Right lobe of liver (tissue), 6 donors: ENCODE results near the gene TMEM107. TPM values are rescaled to one million over a fixed set of nuclear protein-coding genes. Genes with fewer than 3 reads are reported as not detected.

Experiments
- ATAC-seq, 4 donors: fragments of 200-7000 bp; cut with Tn5 transposase; one replicate each; pipeline ENCODE4 v1.9.1; 2020; ENCODE audit warnings: mild to moderate bottlenecking in 4 of 4, moderate library complexity in 4 of 4
- DNase-seq, 3 donors: peaks; one replicate each; pipeline ENCODE4 v3.0.0-alpha.2; 2020
- H3K27ac ChIP-seq, 3 donors: fragments of 200-600 bp; one replicate each; pipeline ENCODE4 v1.8.0; 2022
- H3K27me3 ChIP-seq, 2 donors: fragments of 200-600 bp; one replicate each; pipeline ENCODE4 v1.8.0; 2022
- H3K36me3 ChIP-seq, 4 donors: fragments of 200-600 bp; sonication (generic) in 1 of 4; one replicate each; pipeline versions ENCODE4 v1.5.1 to v1.8.0; 2017 to 2022; ENCODE audit warnings: control low read depth in 1 of 4
- H3K4me1 ChIP-seq, 4 donors: fragments of 200-600 bp; sonication (generic) in 1 of 4; one replicate each; pipeline versions ENCODE4 v1.5.1 to v1.8.0; 2017 to 2022; ENCODE audit warnings: control low read depth in 1 of 4
- H3K4me3 ChIP-seq, 3 donors: fragments of 200-600 bp; one replicate each; pipeline ENCODE4 v1.8.0; 2022
- H3K9me3 ChIP-seq, 4 donors: fragments of 200-600 bp; sonication (generic) in 1 of 4; one replicate each; pipeline versions ENCODE4 v1.5.1 to v1.8.0; 2017 to 2022; ENCODE audit warnings: control low read depth in 1 of 4
- POLR2A ChIP-seq: fragments of 450-650 bp; IDR thresholded peaks from one replicate; pipeline ENCODE4 v1.6.1; 2017; ENCODE audit warnings: antibody characterized with exemption, mild to moderate bottlenecking
- WGBS: methylation state at CpG from one replicate; pipeline ENCODE4 v1.1.6; 2018; ENCODE audit warnings: low coverage, low lambda C conversion rate; ENCODE audit not compliant: insufficient coverage; ENCODE audit errors: missing lambda C conversion rate; 5-methylcytosine and 5-hydroxymethylcytosine counted together
- intact Hi-C, 2 donors: fragments of 100-400 bp; cut with DNase I; formaldehyde crosslinking; loops; one replicate each; pipeline versions ENCODE4 v1.11.2 to v1.14.1; 2022
- total RNA-seq, 6 experiments: library from RNA; depleted of rRNA in 2 of 6; stranded (reverse); fragments of >200 nt in 2 of 6; fragmentation: NEBNext Ultra II Directional in 3 of 6; extraction: Animal tissue kit (Norgen Biotek cat#: 25700) in 3 of 6; gene quantifications; one replicate each; pipeline versions ENCODE4 v1.1.0 to v1.2.4, GENCODE V29; 2016 to 2023
- TF ChIP-seq, protein P1 (sequence below), 4 donors: fragments of 200-600 bp in 3 of 4; fragments of 450-650 bp in 1 of 4; IDR thresholded peaks; one replicate each; pipeline versions ENCODE4 v1.5.1 to v1.8.0; 2016 to 2022; ENCODE audit warnings: antibody characterized with exemption in 4 of 4, mild to moderate bottlenecking in 2 of 4
- donor health status: DM: no; HTN: yes; CAD: no.
- donor health status: DM: no; HTN: no; CAD: no.
- donor health status: DM: no; HTN: no; CAD: no.
- donor health status: DM: no; HTN: yes; CAD: no.
- donor health status: DM: no; HTN: yes; CAD: no.

The TMEM107 gene
- total RNA-seq, 6 experiments from 2014 or later, result 2.3 to 5.0 (median 3.4) TPM

DNA sequence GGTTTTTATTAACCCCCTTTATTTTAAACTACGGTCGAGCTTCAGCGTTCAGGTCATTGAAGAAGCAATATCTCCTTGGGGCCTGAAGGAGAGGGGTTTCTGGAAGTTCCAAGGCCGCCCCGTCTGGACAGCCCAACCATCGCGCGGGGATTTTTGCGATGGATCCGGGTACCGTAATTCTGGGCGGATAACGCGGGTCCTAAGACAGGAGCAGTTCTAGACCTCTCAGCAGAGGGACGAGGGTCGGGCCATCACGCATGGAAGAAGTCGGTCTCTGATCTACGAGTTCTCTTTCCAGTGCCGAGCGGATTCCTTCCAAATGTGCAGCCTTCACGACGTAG lies 10.2 kb upstream of the TMEM107 start:
- H3K27me3 ChIP-seq, result no peaks in the 10 kb centered on the region
- no peak for DNase-seq
- no peak for ATAC-seq
- no peaks in the 10 kb centered on the region for H3K36me3 ChIP-seq
- peaks cover 0 to 20% (median 3%) of the 10 kb centered on the region in 4 donors for H3K4me1 ChIP-seq
- H3K27ac ChIP-seq, result peak overlapping the region; percentile 54 to 92 (median 77)
- WGBS, result 0% methylated on average over 9 of the region's 23 CpGs
- intact Hi-C loops, result no loop called here
- peak overlapping the region; percentile 64 to 72 (median 71) for H3K4me3 ChIP-seq
- TF ChIP-seq, protein P1, sequence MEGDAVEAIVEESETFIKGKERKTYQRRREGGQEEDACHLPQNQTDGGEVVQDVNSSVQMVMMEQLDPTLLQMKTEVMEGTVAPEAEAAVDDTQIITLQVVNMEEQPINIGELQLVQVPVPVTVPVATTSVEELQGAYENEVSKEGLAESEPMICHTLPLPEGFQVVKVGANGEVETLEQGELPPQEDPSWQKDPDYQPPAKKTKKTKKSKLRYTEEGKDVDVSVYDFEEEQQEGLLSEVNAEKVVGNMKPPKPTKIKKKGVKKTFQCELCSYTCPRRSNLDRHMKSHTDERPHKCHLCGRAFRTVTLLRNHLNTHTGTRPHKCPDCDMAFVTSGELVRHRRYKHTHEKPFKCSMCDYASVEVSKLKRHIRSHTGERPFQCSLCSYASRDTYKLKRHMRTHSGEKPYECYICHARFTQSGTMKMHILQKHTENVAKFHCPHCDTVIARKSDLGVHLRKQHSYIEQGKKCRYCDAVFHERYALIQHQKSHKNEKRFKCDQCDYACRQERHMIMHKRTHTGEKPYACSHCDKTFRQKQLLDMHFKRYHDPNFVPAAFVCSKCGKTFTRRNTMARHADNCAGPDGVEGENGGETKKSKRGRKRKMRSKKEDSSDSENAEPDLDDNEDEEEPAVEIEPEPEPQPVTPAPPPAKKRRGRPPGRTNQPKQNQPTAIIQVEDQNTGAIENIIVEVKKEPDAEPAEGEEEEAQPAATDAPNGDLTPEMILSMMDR (IDR thresholded peaks at IDR 0.05), result peak in 1 of 4 donors; percentile 37
- no peak for TF ChIP-seq POLR2A
- H3K9me3 ChIP-seq, result no peaks in the 10 kb centered on the region

DNA sequence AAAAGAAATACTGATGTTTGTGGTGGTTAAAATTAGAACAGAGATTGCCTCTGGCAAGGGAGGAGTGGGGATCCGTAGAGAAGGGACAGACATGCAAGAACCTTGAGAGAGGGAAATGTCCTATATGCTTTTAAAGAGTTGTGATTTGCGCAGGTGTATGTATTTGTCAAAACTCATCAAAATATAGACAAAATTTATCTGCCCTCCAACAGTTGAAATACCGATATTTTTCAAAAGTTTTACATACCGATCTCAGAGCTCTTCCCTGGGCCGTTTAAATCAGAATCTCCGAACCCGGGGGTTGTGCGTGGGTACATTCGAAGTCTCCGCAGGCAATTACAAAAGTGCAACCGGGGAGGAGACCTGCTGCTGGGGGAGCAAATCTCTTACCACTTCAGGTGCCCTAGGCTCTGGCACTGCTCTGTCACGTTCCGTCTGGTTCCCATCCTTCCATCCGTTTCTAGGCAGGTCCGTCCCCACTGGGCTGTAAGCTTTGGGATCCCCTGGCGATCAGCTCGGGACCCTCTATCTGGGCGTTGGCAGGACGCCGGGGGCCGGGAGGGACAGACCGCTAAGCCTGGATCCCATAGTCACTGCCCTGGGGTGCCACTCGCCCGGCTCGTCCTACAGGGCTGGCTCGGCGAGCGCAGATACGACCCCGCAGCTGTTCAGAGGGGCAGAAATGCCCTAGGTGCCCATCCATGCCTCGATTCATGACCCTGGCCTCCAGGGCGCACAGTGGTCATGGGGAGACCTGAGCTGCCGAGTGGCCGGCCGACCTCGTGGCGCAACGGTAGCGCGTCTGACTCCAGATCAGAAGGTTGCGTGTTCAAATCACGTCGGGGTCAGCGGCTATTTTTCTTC lies 9.6 kb upstream of the TMEM107 start:
- intact Hi-C loops, result no loop called here
- no peaks in the 10 kb centered on the region for H3K27me3 ChIP-seq

DNA sequence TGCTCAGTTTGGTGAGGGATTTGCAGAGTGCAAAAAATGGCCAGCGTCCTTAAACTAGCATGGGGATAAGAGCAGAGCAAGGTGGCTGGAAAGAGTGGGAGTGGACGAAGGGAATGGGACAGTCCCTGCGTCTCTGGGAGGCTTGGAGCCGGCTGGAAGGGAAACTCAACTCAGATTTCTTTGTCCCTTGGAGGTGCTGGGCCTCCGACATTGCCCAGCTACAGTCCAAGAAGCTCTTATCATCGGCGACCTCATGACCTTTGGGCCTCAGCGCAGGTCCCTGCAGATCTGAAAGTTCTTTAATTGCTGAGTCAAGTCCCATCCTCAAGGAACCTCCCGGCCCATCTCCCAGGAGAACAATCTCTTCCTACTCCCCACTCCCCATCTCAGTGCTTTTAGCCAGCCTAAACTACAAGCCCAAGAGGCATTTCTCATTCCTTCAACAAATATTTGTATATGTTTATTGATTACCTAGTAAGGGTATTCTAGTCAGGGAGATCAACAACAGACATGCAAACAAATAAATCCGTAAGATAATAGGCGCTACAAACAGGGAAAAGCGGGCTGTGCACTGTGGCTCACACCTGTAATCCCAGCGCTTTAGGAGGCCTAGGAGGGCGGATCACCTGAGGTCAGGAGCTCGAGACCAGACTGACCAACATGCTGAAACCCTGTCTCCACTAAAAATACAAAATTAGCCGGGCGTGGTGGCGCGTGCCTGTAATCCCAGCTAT lies 985 bp upstream of the TMEM107 start:
- H3K4me1 ChIP-seq, result peaks cover 0 to 24% (median 4%) of the 10 kb centered on the region in 4 donors
- WGBS, result 63% methylated on average over 15 of the region's 19 CpGs
- peak overlapping the region in 2 of 3 donors; percentile 61 to 71 for H3K4me3 ChIP-seq
- TF ChIP-seq, protein P1 (IDR thresholded peaks at IDR 0.05), result no peak
- TF ChIP-seq POLR2A, result no peak
- no peak for ATAC-seq
- H3K9me3 ChIP-seq, result no peaks in the 10 kb centered on the region
- intact Hi-C loops, result no loop called here
- DNase-seq, result peak in 1 of 3 donors; percentile 14
- H3K27me3 ChIP-seq, result no peaks in the 10 kb centered on the region
- peak overlapping the region in 1 of 3 donors; percentile 62 for H3K27ac ChIP-seq
- H3K36me3 ChIP-seq, result no peaks in the 10 kb centered on the region

More for the DNA sequence above, 9.6 kb upstream of the TMEM107 start:
- Histone ChIP-seq H3K4me1 (peaks cover 0 to 19% (median 3%) of the 10 kb centered on the region in 4 donors), H3K36me3 (no peaks in the 10 kb centered on the region), H3K27ac (peak overlapping the region; percentile 54 to 92 (median 77)), H3K9me3 (no peaks in the 10 kb centered on the region), H3K4me3 (peak overlapping the region; percentile 64 to 72 (median 71))
- TF ChIP-seq, protein P1 (IDR thresholded peaks at IDR 0.05), result no peak
- peak; percentile 37 for TF ChIP-seq POLR2A
- WGBS, result 1% methylated on average over 30 of the region's 44 CpGs
- ATAC-seq (peak; percentile 23 to 52 (median 38)), DNase-seq (peak; percentile 87 to 88 (median 87))

DNA sequence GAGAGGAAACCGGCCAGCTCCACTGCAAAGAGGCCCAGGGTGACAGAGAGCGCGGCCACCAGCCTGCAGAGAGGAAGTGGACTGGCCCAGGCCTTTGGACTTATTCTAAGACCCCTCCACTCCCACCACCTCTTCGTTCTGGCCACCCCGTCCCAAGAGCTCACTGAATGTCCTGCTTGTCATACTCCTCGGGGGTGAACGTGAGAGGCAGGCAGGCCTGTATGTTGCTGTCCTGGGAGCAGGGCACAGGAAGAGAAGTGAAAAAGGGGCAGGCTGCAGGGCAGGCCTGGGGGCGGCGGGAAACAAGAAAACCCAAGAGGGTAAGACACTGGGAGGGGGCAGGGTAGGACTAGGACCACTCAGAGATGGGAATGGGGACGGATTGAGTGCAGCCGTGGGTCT lies 384 bp downstream of the TMEM107 start:
- H3K27ac ChIP-seq, result peak overlapping the region in 2 of 3 donors; percentile 62 to 79
- peak in 1 of 3 donors; percentile 38 for DNase-seq
- no peaks in the 10 kb centered on the region for H3K9me3 ChIP-seq
- peak overlapping the region; percentile 52 to 71 (median 61) for H3K4me3 ChIP-seq
- intact Hi-C loops, result no loop called here
- H3K36me3 ChIP-seq, result no peaks in the 10 kb centered on the region
- H3K27me3 ChIP-seq, result no peaks in the 10 kb centered on the region
- H3K4me1 ChIP-seq, result peaks cover 0 to 24% (median 4%) of the 10 kb centered on the region in 4 donors
- ATAC-seq, result peak in 2 of 4 donors; percentile 1 to 2
- TF ChIP-seq, protein P1 (IDR thresholded peaks at IDR 0.05), result no peak
- TF ChIP-seq POLR2A, result no peak
- WGBS, result 0% methylated on average over 8 of the region's 11 CpGs
